Stimulated activated CD4-positive, alpha-beta T cell treated with anti-CD3 and anti-CD28 coated beads, TNF-alpha, amount 100 ng/mL, for 24 hours (primary cell): Measurements from ENCODE around the gene MICU1.
A peak's percentile ranks its signal among the peaks of the same experiment; 100 is the strongest.
"Not testable (repeated sequence)": the region's sequence is repeated elsewhere in the genome, so short reads cannot be mapped to it uniquely, and the experiment has no call there.

Experiments
- DNase-seq, 3 experiments: peaks; one replicate each; pipeline ENCODE4 v3.0.0-alpha.2; 2020; ENCODE audit warnings: low read depth in 3 of 3

The MICU1 gene

GRCh38 chr10:72625608-72626443 lies at the start of gene MICU1:
TSS of gene MICU1 (minus strand) at chr10:72626079. CDS start at chr10:72566793, 59,286 bp downstream.
- DNase-seq, result peak; percentile 89 to 96 (median 95)

GRCh38 chr10:72674174-72674573 lies 48.3 kb upstream of the MICU1 start:
- not testable (repeated sequence) for DNase-seq

GRCh38 chr10:72673280-72673679 lies 47.4 kb upstream of the MICU1 start:
- no peak for DNase-seq

GRCh38 chr10:72667207-72667864 lies 41.5 kb upstream of the MICU1 start:
- no peak for DNase-seq

GRCh38 chr10:72665925-72666324 lies 40.0 kb upstream of the MICU1 start:
- DNase-seq, result no peak

- DNase-seq, result no peak
Measured at GRCh38 chr10:72663971-72664370, 38.1 kb upstream of the MICU1 start.

- no peak for DNase-seq
Measured at GRCh38 chr10:72661431-72661830, 35.6 kb upstream of the MICU1 start.

GRCh38 chr10:72660220-72660619 lies 34.3 kb upstream of the MICU1 start:
- DNase-seq, result no peak

- DNase-seq, result no peak
Measured at GRCh38 chr10:72659694-72660093, 33.8 kb upstream of the MICU1 start.

- no peak for DNase-seq
Measured at GRCh38 chr10:72658696-72659400, 33.0 kb upstream of the MICU1 start.

GRCh38 chr10:72654720-72655119 lies 28.8 kb upstream of the MICU1 start:
- no peak for DNase-seq

- DNase-seq, result no peak
Measured at GRCh38 chr10:72653383-72654096, 27.7 kb upstream of the MICU1 start.

GRCh38 chr10:72649291-72649690 lies 23.4 kb upstream of the MICU1 start:
- no peak for DNase-seq

- no peak for DNase-seq
Measured at GRCh38 chr10:72648301-72648700, 22.4 kb upstream of the MICU1 start.

GRCh38 chr10:72646971-72647370 lies 21.1 kb upstream of the MICU1 start:
- not testable (repeated sequence) for DNase-seq

- no peak for DNase-seq
Measured at GRCh38 chr10:72645263-72645858, 19.5 kb upstream of the MICU1 start.

GRCh38 chr10:72642318-72642717 lies 16.4 kb upstream of the MICU1 start:
- no peak for DNase-seq

- no peak for DNase-seq
Measured at GRCh38 chr10:72639441-72639873, 13.6 kb upstream of the MICU1 start.

GRCh38 chr10:72638586-72639440 lies 12.9 kb upstream of the MICU1 start:
- no peak for DNase-seq

- peak in 1 of 3 experiments; percentile 19 for DNase-seq
Measured at GRCh38 chr10:72637398-72637857, 11.5 kb upstream of the MICU1 start.
